Prostate gland (tissue), 2 donors: ENCODE results near the gene SLC6A6. TPM values are rescaled to one million over a fixed set of nuclear protein-coding genes. Genes with fewer than 3 reads are reported as not detected.
A peak's percentile ranks its signal among the peaks of the same experiment; 100 is the strongest.

ENCODE experiments used
- DNase-seq: peaks from one replicate; pipeline ENCODE4 v3.0.0-alpha.2; 2019; ENCODE audit warnings: low spot score
- H3K27ac ChIP-seq, 2 donors: fragments of 200-600 bp; sonication (generic); 2 replicates each; pipeline ENCODE4 v1.5.1; 2017 to 2019
- H3K27me3 ChIP-seq: fragments of 200-600 bp; sonication (generic); replicated peaks from 2 replicates; pipeline ENCODE4 v1.5.1; 2019; ENCODE audit not compliant: insufficient read depth
- H3K36me3 ChIP-seq, 2 donors: fragments of 200-600 bp; sonication (generic); 1 replicate in 1 of 2; 2 replicates in 1 of 2; pipeline versions ENCODE4 v1.5.1 to v1.8.1; 2017 to 2019
- H3K4me1 ChIP-seq: fragments of 200-600 bp; sonication (generic); replicated peaks from 2 replicates; pipeline ENCODE4 v1.5.1; 2019
- H3K4me3 ChIP-seq, 2 donors: fragments of 200-600 bp; sonication (generic); 2 replicates each; pipeline ENCODE4 v1.5.1; 2017 to 2019
- H3K9me3 ChIP-seq: fragments of 200-600 bp; sonication (generic); 2 replicates; pipeline ENCODE4 v1.5.1; 2017
- POLR2A ChIP-seq: fragments of 450-650 bp; IDR thresholded peaks from one replicate; pipeline ENCODE4 v1.6.1; 2016; ENCODE audit warnings: antibody characterized with exemption, mild to moderate bottlenecking
- POLR2AphosphoS5 ChIP-seq: sonication (generic); formaldehyde crosslinking; IDR thresholded peaks from one replicate; pipeline ENCODE4 v1.6.1; 2017; ENCODE audit warnings: antibody characterized with exemption
- WGBS: methylation state at CpG from one replicate; pipeline ENCODE4 v1.1.5; 2018; 5-methylcytosine and 5-hydroxymethylcytosine counted together
- intact Hi-C: fragments of 100-400 bp; cut with DNase I; formaldehyde crosslinking; loops from one replicate; pipeline ENCODE4 v1.14.2; 2022
- total RNA-seq, 2 donors: library from RNA; depleted of rRNA; stranded (reverse); fragments of >200 nt; gene quantifications; one replicate each; pipeline ENCODE4 v1.1.0, GENCODE V29; 2016
- TF ChIP-seq, protein P1 (sequence below), 4 experiments: fragments of 200-600 bp in 2 of 4; fragments of 450-650 bp in 2 of 4; sonication (generic) in 2 of 4; IDR thresholded peaks; 1 replicate in 3 of 4; 2 replicates in 1 of 4; pipeline ENCODE4 v1.5.1; 2016 to 2019; ENCODE audit warnings: antibody characterized with exemption in 4 of 4, mild to moderate bottlenecking in 2 of 4, moderate library complexity in 2 of 4

Gene SLC6A6
- total RNA-seq, 2 donors from 2014 or later: 6.9 to 24.5 TPM

DNA sequence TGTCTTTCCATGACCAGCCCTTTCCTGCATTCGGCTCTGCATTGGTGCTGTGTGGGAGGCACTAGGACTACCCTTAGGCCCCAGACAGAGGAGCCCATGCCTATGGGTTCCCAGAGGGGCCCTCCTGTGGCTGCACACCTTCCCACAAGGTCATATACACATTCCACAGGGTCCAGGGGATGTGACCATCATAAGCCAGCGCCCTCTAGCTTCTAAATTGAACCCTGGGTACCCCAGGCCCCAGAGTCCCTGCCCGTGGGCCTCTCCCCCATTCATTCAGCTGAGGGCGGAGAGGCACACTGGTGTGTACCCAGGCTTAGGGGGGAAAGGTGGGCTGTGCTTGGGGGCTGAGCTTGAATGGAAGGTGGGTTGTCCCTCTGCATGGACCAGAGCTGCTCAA lies 10.2 kb upstream of the SLC6A6 start:
- H3K4me3 ChIP-seq: no peak overlapping the region
- H3K4me1 ChIP-seq: no peaks in the 10 kb centered on the region
- no peaks in the 10 kb centered on the region for H3K9me3 ChIP-seq
- TF ChIP-seq, protein P1, sequence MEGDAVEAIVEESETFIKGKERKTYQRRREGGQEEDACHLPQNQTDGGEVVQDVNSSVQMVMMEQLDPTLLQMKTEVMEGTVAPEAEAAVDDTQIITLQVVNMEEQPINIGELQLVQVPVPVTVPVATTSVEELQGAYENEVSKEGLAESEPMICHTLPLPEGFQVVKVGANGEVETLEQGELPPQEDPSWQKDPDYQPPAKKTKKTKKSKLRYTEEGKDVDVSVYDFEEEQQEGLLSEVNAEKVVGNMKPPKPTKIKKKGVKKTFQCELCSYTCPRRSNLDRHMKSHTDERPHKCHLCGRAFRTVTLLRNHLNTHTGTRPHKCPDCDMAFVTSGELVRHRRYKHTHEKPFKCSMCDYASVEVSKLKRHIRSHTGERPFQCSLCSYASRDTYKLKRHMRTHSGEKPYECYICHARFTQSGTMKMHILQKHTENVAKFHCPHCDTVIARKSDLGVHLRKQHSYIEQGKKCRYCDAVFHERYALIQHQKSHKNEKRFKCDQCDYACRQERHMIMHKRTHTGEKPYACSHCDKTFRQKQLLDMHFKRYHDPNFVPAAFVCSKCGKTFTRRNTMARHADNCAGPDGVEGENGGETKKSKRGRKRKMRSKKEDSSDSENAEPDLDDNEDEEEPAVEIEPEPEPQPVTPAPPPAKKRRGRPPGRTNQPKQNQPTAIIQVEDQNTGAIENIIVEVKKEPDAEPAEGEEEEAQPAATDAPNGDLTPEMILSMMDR (IDR thresholded peaks at IDR 0.05): no peak
- TF ChIP-seq POLR2AphosphoS5 (no peak), POLR2A (no peak)
- H3K27me3 ChIP-seq: no peaks in the 10 kb centered on the region
- intact Hi-C loops: loop anchor here (10.0 kb wide), 1 partner anchor 127 kb away; no protein-coding TSS in a partner anchor
- no peak for DNase-seq
- no peak overlapping the region for H3K27ac ChIP-seq
- 96% methylated on average over 4 of the region's 4 CpGs for WGBS
- no peaks in the 10 kb centered on the region for H3K36me3 ChIP-seq

DNA sequence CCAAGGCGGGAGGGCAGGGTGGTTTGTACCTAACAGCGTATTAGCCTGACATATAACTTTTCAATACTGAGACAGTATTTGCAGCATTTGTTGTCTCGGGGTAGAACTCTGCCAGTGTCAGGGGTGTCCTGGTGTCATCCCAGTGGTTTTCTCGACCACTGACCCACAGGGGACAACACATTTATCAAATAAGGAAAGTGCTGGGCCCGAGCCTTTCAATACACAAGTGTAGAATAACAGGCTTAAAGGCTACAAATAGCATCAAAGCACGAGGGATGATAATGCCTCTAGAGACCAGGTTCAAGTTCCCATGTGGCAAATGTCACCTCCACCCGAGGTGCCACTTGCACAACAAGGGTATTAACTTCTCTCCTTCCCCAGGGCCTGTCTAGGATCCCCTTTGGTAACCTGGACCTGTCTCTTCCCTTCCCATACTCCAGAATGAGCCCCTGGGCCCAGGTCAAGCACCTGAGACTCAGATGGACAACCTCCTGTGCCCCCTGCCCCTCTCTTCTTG lies 9.5 kb upstream of the SLC6A6 start:
- WGBS: 89% methylated on average over 7 of the region's 7 CpGs
- intact Hi-C loops: loop anchor here (10.0 kb wide), 1 partner anchor 128 kb away; no protein-coding TSS in a partner anchor
- H3K4me3 ChIP-seq: no peak overlapping the region
- H3K36me3 ChIP-seq: no peaks in the 10 kb centered on the region
- no peaks in the 10 kb centered on the region for H3K4me1 ChIP-seq
- H3K9me3 ChIP-seq: no peaks in the 10 kb centered on the region
- TF ChIP-seq, protein P1 (IDR thresholded peaks at IDR 0.05): no peak
- TF ChIP-seq POLR2A: no peak
- TF ChIP-seq POLR2AphosphoS5: no peak
- H3K27me3 ChIP-seq: no peaks in the 10 kb centered on the region
- H3K27ac ChIP-seq: peak overlapping the region; percentile 9 to 34
- DNase-seq: no peak

DNA sequence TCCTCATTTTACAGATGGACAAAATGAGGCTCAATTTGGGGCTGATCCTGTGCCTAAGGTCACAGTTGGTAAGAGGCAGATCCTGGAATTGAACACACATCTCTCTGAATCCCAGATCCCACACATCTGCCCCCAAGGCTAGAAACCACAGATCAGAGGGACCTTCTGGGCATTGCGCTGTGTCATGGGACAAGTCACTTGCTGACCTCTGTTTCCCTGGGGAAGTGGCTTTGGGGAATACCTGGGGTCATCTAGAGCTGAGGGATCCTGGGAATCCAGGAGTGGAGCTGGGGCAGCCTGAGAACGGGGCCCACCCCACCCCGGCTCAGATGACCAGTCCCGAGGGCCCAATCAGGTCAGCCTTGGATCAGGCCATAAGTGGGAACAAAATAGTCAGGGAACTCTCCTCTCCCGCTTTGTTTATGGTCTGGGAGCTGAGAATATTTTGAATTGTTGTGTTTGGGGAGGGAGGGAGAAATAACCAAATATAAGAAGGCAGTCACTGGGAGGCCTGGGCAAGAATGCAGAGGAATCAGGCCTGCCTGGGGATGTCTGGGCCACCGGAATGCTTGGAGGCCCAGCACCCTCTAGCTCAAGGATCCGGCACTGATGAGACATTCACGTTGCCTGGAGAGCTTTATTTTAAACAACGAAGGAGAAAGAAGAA lies 8.8 kb upstream of the SLC6A6 start:
- DNase-seq: no peak
- Histone ChIP-seq H3K27me3 (no peaks in the 10 kb centered on the region), H3K4me1 (no peaks in the 10 kb centered on the region), H3K36me3 (no peaks in the 10 kb centered on the region), H3K9me3 (no peaks in the 10 kb centered on the region), H3K4me3 (no peak overlapping the region), H3K27ac (peak overlapping the region; percentile 9 to 60)
- 66% methylated on average over 8 of the region's 9 CpGs for WGBS
- intact Hi-C loops: loop anchor here (10.0 kb wide), 1 partner anchor 129 kb away; no protein-coding TSS in a partner anchor
- TF ChIP-seq POLR2AphosphoS5 (peak; percentile 29), POLR2A (no peak)
- TF ChIP-seq, protein P1 (IDR thresholded peaks at IDR 0.05): peak in 1 of 4 experiments; percentile 20

DNA sequence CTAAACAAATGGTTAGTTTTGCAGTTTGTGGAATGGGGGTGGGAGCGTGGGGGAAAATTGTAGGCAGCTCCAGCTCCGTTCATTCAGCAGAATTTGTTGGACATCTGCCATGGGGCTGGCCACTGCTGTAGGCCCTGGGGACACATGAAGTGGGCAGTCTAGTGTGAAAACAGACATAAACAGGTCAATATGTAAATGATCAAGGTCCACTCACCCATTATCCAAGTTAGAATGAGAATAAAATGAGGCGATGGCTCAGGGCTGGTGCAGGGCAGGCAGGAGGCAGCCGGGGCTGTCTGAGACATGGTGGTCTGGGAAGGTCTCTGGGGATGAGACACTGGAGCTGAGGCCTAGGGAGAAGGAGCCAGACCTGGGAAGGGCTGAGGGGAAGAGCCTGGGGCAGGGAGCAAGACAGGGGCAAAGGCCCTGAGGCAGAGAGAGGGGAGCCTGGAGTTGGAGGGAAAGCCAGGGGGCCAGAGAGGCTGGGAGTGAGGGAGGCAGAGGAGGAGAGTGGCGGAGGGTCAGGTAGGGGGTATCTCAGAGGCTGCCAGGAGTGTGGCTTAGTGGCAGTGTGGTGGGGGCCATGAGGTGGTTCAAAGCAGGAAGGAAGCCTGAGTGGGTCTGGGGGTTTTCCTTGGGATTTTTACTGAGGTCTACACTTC lies 6.2 kb upstream of the SLC6A6 start:
- 79% methylated on average over 5 of the region's 5 CpGs for WGBS
- Histone ChIP-seq H3K4me3 (no peak overlapping the region), H3K27ac (no peak overlapping the region), H3K27me3 (no peaks in the 10 kb centered on the region), H3K36me3 (no peaks in the 10 kb centered on the region), H3K9me3 (no peaks in the 10 kb centered on the region), H3K4me1 (no peaks in the 10 kb centered on the region)
- intact Hi-C loops: loop anchor here (10.0 kb wide), 1 partner anchor 131 kb away; no protein-coding TSS in a partner anchor
- DNase-seq: no peak
- TF ChIP-seq, protein P1 (IDR thresholded peaks at IDR 0.05): no peak
- TF ChIP-seq POLR2AphosphoS5 (no peak), POLR2A (no peak)
